Measurements from ENCODE around the gene MEFV. TPM values are rescaled to one million over a fixed set of nuclear protein-coding genes. Genes with fewer than 3 reads are reported as not detected.

The MEFV gene
- total RNA-seq, 2 experiments from 2014 or later: 0.10 TPM; not detected in 1

- ChIA-PET POLR2A (no interaction called here), CTCF (interaction anchor here (0.6 to 0.8 kb wide), 2 partner anchors 8 to 741 kb away, joined by 3 read pairs; no protein-coding TSS in a partner anchor)
Observed at GRCh38 chr16:3262517-3262916, 6.1 kb upstream of the MEFV start.

DNA sequence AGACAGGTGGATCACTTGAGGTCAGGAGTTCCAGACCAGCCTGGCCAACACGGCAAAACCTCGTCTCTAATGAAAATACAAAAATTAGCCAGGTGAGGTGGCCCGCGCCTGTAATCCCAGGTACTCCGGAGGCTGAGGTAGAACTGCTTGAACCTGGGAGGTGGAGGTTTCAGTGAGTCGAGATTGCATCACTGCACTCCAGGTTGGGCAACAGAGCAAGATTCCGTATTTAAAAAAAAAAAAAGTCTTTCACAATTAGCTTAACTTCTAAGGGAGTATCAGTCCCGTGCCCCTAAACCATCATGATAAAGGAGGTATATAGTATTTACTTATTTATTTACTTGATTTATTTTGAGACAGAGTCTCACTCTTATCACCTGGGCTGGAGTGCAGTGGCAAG, 3.4 kb upstream of the MEFV start:
- Mint-ChIP-seq H3K4me3 (no peak overlapping the region), H3K27ac (no peak overlapping the region), H3K36me3 (ENCODE audit: low read depth) (peaks cover 12% of the 10 kb centered on the region), H3K4me1 (peaks cover 23% of the 10 kb centered on the region), H3K27me3 (peaks cover 2% of the 10 kb centered on the region), H3K9me3 (peaks cover 11% of the 10 kb centered on the region)
- DNase-seq: no peak
- CTCF ChIA-PET: interaction anchor here (1.2 kb wide), 1 partner anchor 9 kb away, joined by 4 read pairs; no protein-coding TSS in a partner anchor
- POLR2A ChIA-PET: interaction anchor here (0.8 kb wide), 1 partner anchor 56 kb away, joined by 3 read pairs; no protein-coding TSS in a partner anchor

More at GRCh38 chr16:3262517-3262916, 6.1 kb upstream of the MEFV start:
- H3K27me3 Mint-ChIP-seq: peaks cover 2% of the 10 kb centered on the region
- DNase-seq: no peak
- H3K36me3 Mint-ChIP-seq (ENCODE audit: low read depth): peaks cover 33% of the 10 kb centered on the region
- H3K4me1 Mint-ChIP-seq: peaks cover 33% of the 10 kb centered on the region
- peak overlapping the region; percentile 89 for H3K4me3 Mint-ChIP-seq
- H3K9me3 Mint-ChIP-seq: peaks cover 15% of the 10 kb centered on the region
- peak overlapping the region; percentile 98 for H3K27ac Mint-ChIP-seq

GRCh38 chr16:3256866-3257465, 533 bp upstream of the MEFV start:
- ChIA-PET CTCF (interaction anchor here (0.6 to 1.2 kb wide), 3 partner anchors 12 to 165 kb away, joined by 3 to 5 read pairs (median 4); no protein-coding TSS in a partner anchor), POLR2A (no interaction called here)

GRCh38 chr16:3254309-3254708, 2.1 kb downstream of the MEFV start:
- Mint-ChIP-seq H3K4me3 (no peak overlapping the region), H3K9me3 (no peaks in the 10 kb centered on the region), H3K4me1 (no peaks in the 10 kb centered on the region), H3K36me3 (ENCODE audit: low read depth) (no peaks in the 10 kb centered on the region), H3K27me3 (peaks cover 4% of the 10 kb centered on the region), H3K27ac (no peak overlapping the region)
- POLR2A ChIA-PET: no interaction called here
- DNase-seq: no peak
- CTCF ChIA-PET: interaction anchor here (0.9 kb wide), 1 partner anchor 9 kb away, joined by 3 read pairs; no protein-coding TSS in a partner anchor

More at GRCh38 chr16:3256866-3257465, 533 bp upstream of the MEFV start:
- H3K27me3 Mint-ChIP-seq: peaks cover 2% of the 10 kb centered on the region
- no peak overlapping the region for H3K27ac Mint-ChIP-seq
- H3K36me3 Mint-ChIP-seq (ENCODE audit: low read depth): no peaks in the 10 kb centered on the region
- peaks cover 2% of the 10 kb centered on the region for H3K4me1 Mint-ChIP-seq
- H3K9me3 Mint-ChIP-seq: peaks cover 2% of the 10 kb centered on the region
- H3K4me3 Mint-ChIP-seq: no peak overlapping the region
- no peak for DNase-seq

DNA sequence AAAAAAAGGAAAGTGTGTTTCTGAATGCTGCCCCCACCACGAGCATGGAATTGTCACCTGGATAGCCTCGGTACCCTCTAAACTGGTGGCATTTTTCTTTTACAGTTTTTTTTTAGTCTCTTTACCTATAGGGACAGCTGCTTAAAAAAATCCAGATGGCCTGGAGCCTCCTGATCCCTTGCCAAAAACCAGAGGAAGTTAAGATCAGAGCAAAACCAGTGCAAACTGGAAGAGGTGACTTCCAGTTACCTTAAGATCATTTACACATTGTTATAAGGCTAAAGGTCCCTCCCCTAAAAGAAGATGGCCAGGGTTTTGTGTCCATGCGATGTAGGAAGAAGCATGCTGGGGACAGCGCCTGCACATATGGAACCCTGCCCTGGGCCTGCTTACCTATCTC, 3.5 kb downstream of the MEFV start:
- H3K27me3 Mint-ChIP-seq: peaks cover 2% of the 10 kb centered on the region
- no peaks in the 10 kb centered on the region for H3K9me3 Mint-ChIP-seq
- CTCF ChIA-PET: interaction anchor here (1.1 kb wide), 1 partner anchor 10 kb away, joined by 3 read pairs; no protein-coding TSS in a partner anchor
- no peaks in the 10 kb centered on the region for H3K4me1 Mint-ChIP-seq
- no peak overlapping the region for H3K4me3 Mint-ChIP-seq
- DNase-seq: no peak
- no peaks in the 10 kb centered on the region for H3K36me3 Mint-ChIP-seq (ENCODE audit: low read depth)
- no peak overlapping the region for H3K27ac Mint-ChIP-seq
- POLR2A ChIA-PET: no interaction called here

DNA sequence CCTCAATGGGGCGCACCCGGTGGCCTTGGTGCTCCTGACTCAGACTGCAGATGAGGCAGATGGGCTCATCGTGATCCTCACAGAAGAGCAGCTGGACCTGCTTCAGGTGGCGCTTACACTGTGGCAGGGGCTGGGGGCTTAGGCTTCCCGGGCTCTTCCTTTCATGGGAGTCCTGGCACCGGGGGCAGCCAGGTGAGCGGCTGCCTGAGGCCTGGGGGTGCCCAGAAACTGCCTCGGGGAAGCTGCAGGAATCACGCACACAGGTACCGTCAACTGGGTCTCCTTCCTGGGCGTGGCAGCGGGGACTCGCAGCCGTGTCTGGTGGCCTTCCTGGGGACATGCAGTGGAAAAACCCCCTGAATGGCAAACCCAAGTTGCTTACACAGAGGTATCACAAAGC, 7.0 kb downstream of the MEFV start:
- POLR2A ChIA-PET: no interaction called here
- no peaks in the 10 kb centered on the region for H3K4me1 Mint-ChIP-seq
- H3K27me3 Mint-ChIP-seq: peaks cover 2% of the 10 kb centered on the region
- H3K4me3 Mint-ChIP-seq: no peak overlapping the region
- no peaks in the 10 kb centered on the region for H3K36me3 Mint-ChIP-seq (ENCODE audit: low read depth)
- CTCF ChIA-PET: no interaction called here
- no peak overlapping the region for H3K27ac Mint-ChIP-seq
- no peak for DNase-seq
- H3K9me3 Mint-ChIP-seq: no peaks in the 10 kb centered on the region

- DNase-seq: no peak
- POLR2A ChIA-PET: no interaction called here
- no peaks in the 10 kb centered on the region for H3K4me1 Mint-ChIP-seq
- peaks cover 2% of the 10 kb centered on the region for H3K27me3 Mint-ChIP-seq
- H3K36me3 Mint-ChIP-seq (ENCODE audit: low read depth): no peaks in the 10 kb centered on the region
- no peak overlapping the region for H3K4me3 Mint-ChIP-seq
- no peaks in the 10 kb centered on the region for H3K9me3 Mint-ChIP-seq
- H3K27ac Mint-ChIP-seq: no peak overlapping the region
- CTCF ChIA-PET: no interaction called here
Observed at GRCh38 chr16:3249020-3249419, 7.4 kb downstream of the MEFV start.

DNA sequence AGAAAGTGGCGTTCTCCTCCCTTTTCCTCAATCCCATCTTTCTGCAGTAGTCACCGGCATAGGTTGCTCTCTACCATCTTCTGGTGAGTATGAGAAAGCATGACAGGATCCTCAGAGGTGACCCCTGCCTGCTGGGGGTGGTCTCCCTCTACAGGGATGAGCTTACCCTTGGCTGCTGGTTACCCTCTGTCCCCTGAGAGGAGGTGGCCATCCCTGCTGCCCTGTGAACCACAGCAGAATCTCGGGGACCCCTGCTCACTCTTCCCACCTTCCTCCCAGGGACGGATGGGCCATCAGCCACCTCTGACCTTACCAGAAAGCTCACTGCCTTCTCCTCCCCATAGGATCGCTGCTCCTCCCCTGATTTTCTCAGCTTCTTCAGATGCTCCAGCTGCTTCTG, 7.8 kb downstream of the MEFV start:
- H3K27ac Mint-ChIP-seq: no peak overlapping the region
- POLR2A ChIA-PET: no interaction called here
- no peaks in the 10 kb centered on the region for H3K36me3 Mint-ChIP-seq (ENCODE audit: low read depth)
- no peak overlapping the region for H3K4me3 Mint-ChIP-seq
- H3K9me3 Mint-ChIP-seq: no peaks in the 10 kb centered on the region
- no peaks in the 10 kb centered on the region for H3K4me1 Mint-ChIP-seq
- CTCF ChIA-PET: interaction anchor here (0.5 kb wide), 1 partner anchor 49 kb away, joined by 4 read pairs; no protein-coding TSS in a partner anchor
- peaks cover 2% of the 10 kb centered on the region for H3K27me3 Mint-ChIP-seq
- DNase-seq: no peak

- no peaks in the 10 kb centered on the region for H3K4me1 Mint-ChIP-seq
- POLR2A ChIA-PET: no interaction called here
Observed at GRCh38 chr16:3246876-3247275, 9.6 kb downstream of the MEFV start.

DNA sequence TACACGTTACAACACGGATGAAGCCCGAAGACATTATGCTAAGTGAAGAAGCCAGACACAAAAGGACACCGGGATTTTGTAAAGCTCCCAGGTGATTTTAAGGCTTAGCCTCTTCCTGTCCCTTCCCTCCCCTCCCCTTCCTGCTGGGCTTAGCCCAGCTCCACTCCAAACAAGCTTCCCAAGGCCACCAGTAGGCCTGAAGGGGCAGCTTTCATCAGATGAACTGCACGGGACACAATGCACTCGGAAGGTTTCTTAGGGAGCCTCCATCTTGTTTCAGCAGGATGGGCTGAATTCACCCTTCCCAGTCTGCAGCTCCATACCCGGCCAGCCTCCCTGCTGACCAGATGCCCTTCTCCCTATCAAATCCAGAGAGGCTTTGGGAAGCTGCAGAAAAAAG, 10.4 kb downstream of the MEFV start:
- DNase-seq: no peak
- ChIA-PET POLR2A (no interaction called here), CTCF (interaction anchor here (0.5 to 1.4 kb wide), 2 partner anchors 20 to 380 kb away, joined by 3 read pairs; no protein-coding TSS in a partner anchor)
- peaks cover 1% of the 10 kb centered on the region for H3K27me3 Mint-ChIP-seq
- H3K36me3 Mint-ChIP-seq (ENCODE audit: low read depth): no peaks in the 10 kb centered on the region
- no peaks in the 10 kb centered on the region for H3K9me3 Mint-ChIP-seq
- H3K27ac Mint-ChIP-seq: no peak overlapping the region
- no peaks in the 10 kb centered on the region for H3K4me1 Mint-ChIP-seq
- no peak overlapping the region for H3K4me3 Mint-ChIP-seq

More at GRCh38 chr16:3246876-3247275, 9.6 kb downstream of the MEFV start:
- CTCF ChIA-PET: interaction anchor here (1.4 kb wide), 1 partner anchor 19 kb away, joined by 3 read pairs; no protein-coding TSS in a partner anchor
- H3K27ac Mint-ChIP-seq: no peak overlapping the region
- H3K36me3 Mint-ChIP-seq (ENCODE audit: low read depth): no peaks in the 10 kb centered on the region
- no peaks in the 10 kb centered on the region for H3K9me3 Mint-ChIP-seq
- peaks cover 2% of the 10 kb centered on the region for H3K27me3 Mint-ChIP-seq
- H3K4me3 Mint-ChIP-seq: no peak overlapping the region
- no peak for DNase-seq

GRCh38 chr16:3243882-3244281, 12.6 kb downstream of the MEFV start:
- Mint-ChIP-seq H3K27me3 (no peaks in the 10 kb centered on the region), H3K9me3 (no peaks in the 10 kb centered on the region), H3K4me1 (no peaks in the 10 kb centered on the region), H3K36me3 (ENCODE audit: low read depth) (no peaks in the 10 kb centered on the region), H3K27ac (no peak overlapping the region), H3K4me3 (no peak overlapping the region)
- DNase-seq: no peak
- CTCF ChIA-PET: interaction anchor here (1.1 kb wide), 1 partner anchor 14 kb away, joined by 3 read pairs; no protein-coding TSS in a partner anchor
- POLR2A ChIA-PET: no interaction called here

DNA sequence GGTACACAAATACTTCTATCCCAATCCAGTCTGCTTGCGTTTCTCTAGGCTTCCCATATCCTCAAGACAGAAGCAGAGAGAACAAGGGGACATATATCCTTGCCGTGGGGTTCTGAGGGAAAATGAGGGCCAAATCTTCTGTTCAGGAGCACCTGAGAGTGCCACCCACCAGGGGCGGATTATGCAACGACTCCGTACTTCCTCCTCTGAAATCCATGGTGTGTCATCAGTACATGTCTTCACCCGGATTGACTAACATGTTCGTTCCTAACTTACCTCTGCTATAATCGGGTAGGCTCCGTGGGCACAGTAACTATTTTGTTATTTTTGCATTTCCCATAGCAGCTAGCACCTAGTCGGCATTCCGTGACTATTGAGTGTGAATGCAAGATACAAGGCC, 13.7 kb downstream of the MEFV start:
- no peaks in the 10 kb centered on the region for H3K27me3 Mint-ChIP-seq
- peaks cover 2% of the 10 kb centered on the region for H3K9me3 Mint-ChIP-seq
- CTCF ChIA-PET: no interaction called here

DNA sequence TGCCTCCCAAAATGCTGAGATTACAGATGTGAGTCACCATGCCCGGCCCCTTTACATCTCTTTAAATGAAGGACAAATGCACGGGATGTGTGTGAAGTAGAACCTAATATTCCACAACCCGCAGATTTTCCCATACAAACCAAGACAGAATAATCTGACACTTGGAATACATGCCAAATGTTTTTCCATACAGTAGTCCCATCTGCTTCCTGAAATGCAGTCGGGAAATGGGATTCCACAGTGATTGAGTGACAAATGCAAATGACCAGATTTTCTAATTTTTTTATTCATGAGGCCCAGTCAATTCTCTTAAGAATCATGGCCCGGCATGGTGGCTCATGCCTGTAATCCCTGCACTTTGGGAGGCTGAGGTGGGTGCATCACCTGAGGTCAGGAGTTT, 14.7 kb downstream of the MEFV start:
- no peaks in the 10 kb centered on the region for H3K4me1 Mint-ChIP-seq
- ChIA-PET CTCF (no interaction called here), POLR2A (no interaction called here)

More for the DNA sequence above, 13.7 kb downstream of the MEFV start:
- Mint-ChIP-seq H3K4me3 (no peak overlapping the region), H3K4me1 (no peaks in the 10 kb centered on the region), H3K36me3 (ENCODE audit: low read depth) (no peaks in the 10 kb centered on the region), H3K27ac (no peak overlapping the region)
- DNase-seq: no peak
- POLR2A ChIA-PET: no interaction called here

More for the DNA sequence above, 14.7 kb downstream of the MEFV start:
- DNase-seq: no peak
- H3K36me3 Mint-ChIP-seq (ENCODE audit: low read depth): no peaks in the 10 kb centered on the region
- H3K9me3 Mint-ChIP-seq: peaks cover 3% of the 10 kb centered on the region
- no peak overlapping the region for H3K4me3 Mint-ChIP-seq
- H3K27me3 Mint-ChIP-seq: no peaks in the 10 kb centered on the region
- H3K27ac Mint-ChIP-seq: no peak overlapping the region

Data from activated CD4-positive, alpha-beta T cell treated with anti-CD3 and anti-CD28 coated beads, Interleukin-2, amount 10 ng/mL, durations not matched to agents 7 days and 5 days (primary cell).